ENCODE results near the gene FOXN3. TPM values are rescaled to one million over a fixed set of nuclear protein-coding genes. Genes with fewer than 3 reads are reported as not detected.

The FOXN3 gene
- total RNA-seq, 2 donors from 2014 or later, result 141 to 150 TPM

DNA sequence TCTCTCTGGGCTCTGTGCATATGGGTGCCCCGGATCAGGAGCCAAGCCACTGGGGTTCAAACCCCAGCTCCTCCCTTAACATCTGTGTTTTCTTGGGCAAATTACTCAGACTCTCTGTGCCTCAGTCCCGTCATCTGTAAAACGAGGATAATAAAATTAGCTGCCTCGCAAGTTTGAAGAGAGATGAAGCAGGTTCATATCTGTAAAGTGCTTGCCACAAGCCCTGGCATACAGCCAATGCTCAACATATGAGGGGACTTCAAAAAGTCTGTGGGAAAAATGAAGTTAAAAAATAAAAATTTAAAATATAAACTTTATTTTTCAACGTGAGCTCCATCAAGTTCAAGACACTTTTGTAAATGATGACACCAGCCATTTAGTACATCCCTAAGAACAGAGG lies 276.7 kb downstream of the FOXN3 start:
- H3K27me3 ChIP-seq (replicated peaks; ENCODE audit: insufficient read depth), result no peaks in the 10 kb centered on the region
- no peak overlapping the region for H3K4me3 ChIP-seq
- ATAC-seq (ENCODE audit: insufficient number of reproducible peaks, low FRiP score, low read depth) (no peak), DNase-seq (ENCODE audit: low spot score) (no peak)
- TF ChIP-seq, protein P1, sequence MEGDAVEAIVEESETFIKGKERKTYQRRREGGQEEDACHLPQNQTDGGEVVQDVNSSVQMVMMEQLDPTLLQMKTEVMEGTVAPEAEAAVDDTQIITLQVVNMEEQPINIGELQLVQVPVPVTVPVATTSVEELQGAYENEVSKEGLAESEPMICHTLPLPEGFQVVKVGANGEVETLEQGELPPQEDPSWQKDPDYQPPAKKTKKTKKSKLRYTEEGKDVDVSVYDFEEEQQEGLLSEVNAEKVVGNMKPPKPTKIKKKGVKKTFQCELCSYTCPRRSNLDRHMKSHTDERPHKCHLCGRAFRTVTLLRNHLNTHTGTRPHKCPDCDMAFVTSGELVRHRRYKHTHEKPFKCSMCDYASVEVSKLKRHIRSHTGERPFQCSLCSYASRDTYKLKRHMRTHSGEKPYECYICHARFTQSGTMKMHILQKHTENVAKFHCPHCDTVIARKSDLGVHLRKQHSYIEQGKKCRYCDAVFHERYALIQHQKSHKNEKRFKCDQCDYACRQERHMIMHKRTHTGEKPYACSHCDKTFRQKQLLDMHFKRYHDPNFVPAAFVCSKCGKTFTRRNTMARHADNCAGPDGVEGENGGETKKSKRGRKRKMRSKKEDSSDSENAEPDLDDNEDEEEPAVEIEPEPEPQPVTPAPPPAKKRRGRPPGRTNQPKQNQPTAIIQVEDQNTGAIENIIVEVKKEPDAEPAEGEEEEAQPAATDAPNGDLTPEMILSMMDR (IDR thresholded peaks at IDR 0.05), result no peak
- H3K4me1 ChIP-seq (ENCODE audit: control insufficient read depth in 1 of 2, low read depth in 2 of 2), result peaks cover 5 to 15% of the 10 kb centered on the region in 2 donors
- no peaks in the 10 kb centered on the region for H3K9me3 ChIP-seq
- no peak overlapping the region for H3K27ac ChIP-seq
- H3K36me3 ChIP-seq, result no peaks in the 10 kb centered on the region

GRCh38 chr14:89139404-89140247 lies 277.4 kb downstream of the FOXN3 start:
- TF ChIP-seq, protein P1 (IDR thresholded peaks at IDR 0.05), result no peak
- no peaks in the 10 kb centered on the region for H3K36me3 ChIP-seq
- no peak for DNase-seq (ENCODE audit: low spot score)
- peaks cover 5 to 15% of the 10 kb centered on the region in 2 donors for H3K4me1 ChIP-seq (ENCODE audit: control insufficient read depth in 1 of 2, low read depth in 2 of 2)
- H3K27ac ChIP-seq, result no peak overlapping the region
- no peaks in the 10 kb centered on the region for H3K27me3 ChIP-seq (replicated peaks; ENCODE audit: insufficient read depth)
- no peaks in the 10 kb centered on the region for H3K9me3 ChIP-seq
- no peak for ATAC-seq (ENCODE audit: insufficient number of reproducible peaks, low FRiP score, low read depth)
- no peak overlapping the region for H3K4me3 ChIP-seq

DNA sequence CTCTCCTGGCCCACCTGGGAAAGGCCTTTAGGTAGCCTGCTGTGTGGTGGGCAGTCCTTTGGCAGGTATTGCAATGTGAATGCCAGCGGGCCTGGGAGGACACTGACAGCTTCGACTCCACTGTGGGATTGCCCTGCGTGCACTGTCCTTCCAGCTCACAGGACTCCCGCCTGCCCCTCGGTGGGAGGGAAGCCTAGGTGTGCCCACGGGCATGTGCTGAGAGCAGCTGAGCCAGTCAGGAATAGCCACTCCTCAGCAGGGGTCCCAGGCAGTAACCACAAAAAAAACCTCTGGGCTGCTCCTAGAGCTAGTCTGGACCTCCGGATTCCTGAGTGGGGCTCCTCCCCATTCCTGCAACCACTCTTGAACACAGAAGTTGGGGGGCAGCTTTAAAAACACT lies 278.2 kb downstream of the FOXN3 start:
- H3K36me3 ChIP-seq, result no peaks in the 10 kb centered on the region
- no peak overlapping the region for H3K4me3 ChIP-seq
- H3K4me1 ChIP-seq (ENCODE audit: control insufficient read depth in 1 of 2, low read depth in 2 of 2), result peaks cover 5 to 15% of the 10 kb centered on the region in 2 donors
- DNase-seq (ENCODE audit: low spot score) (no peak), ATAC-seq (ENCODE audit: insufficient number of reproducible peaks, low FRiP score, low read depth) (no peak)
- H3K9me3 ChIP-seq, result no peaks in the 10 kb centered on the region
- H3K27ac ChIP-seq, result no peak overlapping the region
- H3K27me3 ChIP-seq (replicated peaks; ENCODE audit: insufficient read depth), result no peaks in the 10 kb centered on the region
- TF ChIP-seq, protein P1 (IDR thresholded peaks at IDR 0.05), result no peak

GRCh38 chr14:89137526-89138163 lies 279.4 kb downstream of the FOXN3 start:
- Histone ChIP-seq H3K27ac (peak overlapping the region; percentile 58 to 59), H3K4me3 (no peak overlapping the region), H3K27me3 (replicated peaks; ENCODE audit: insufficient read depth) (no peaks in the 10 kb centered on the region), H3K4me1 (ENCODE audit: control insufficient read depth in 1 of 2, low read depth in 2 of 2) (peaks cover 5 to 15% of the 10 kb centered on the region in 2 donors), H3K36me3 (no peaks in the 10 kb centered on the region), H3K9me3 (no peaks in the 10 kb centered on the region)
- TF ChIP-seq, protein P1 (IDR thresholded peaks at IDR 0.05), result no peak
- ATAC-seq (ENCODE audit: insufficient number of reproducible peaks, low FRiP score, low read depth), result peak; percentile 71
- DNase-seq (ENCODE audit: low spot score), result peak; percentile 76

DNA sequence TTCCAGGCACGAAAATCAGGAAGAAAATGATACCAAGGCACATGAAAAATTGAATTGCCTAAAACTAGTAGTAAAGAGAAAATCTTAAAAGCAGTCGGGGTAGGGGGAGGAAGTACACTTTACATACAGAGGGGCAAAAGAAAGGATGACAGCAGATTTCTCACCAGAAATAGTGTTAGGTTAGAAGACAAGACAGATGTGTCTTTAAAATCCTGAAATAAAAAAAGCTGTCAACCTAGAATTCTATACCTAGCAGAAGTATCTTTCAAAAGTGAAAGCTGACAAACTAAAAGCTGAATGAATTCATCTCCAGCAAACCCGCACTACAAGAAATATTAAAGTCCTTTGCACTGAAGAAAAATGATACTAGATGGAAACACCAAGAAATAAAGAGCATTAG lies 280.4 kb downstream of the FOXN3 start:
- Histone ChIP-seq H3K36me3 (no peaks in the 10 kb centered on the region), H3K9me3 (no peaks in the 10 kb centered on the region), H3K4me3 (no peak overlapping the region), H3K27me3 (replicated peaks; ENCODE audit: insufficient read depth) (no peaks in the 10 kb centered on the region), H3K27ac (no peak overlapping the region), H3K4me1 (ENCODE audit: control insufficient read depth in 1 of 2, low read depth in 2 of 2) (peaks cover 5 to 15% of the 10 kb centered on the region in 2 donors)
- no peak for DNase-seq (ENCODE audit: low spot score)
- no peak for ATAC-seq (ENCODE audit: insufficient number of reproducible peaks, low FRiP score, low read depth)
- TF ChIP-seq, protein P1 (IDR thresholded peaks at IDR 0.05), result no peak
